NOMO-1 (cell line): ENCODE data around the gene DENND11.
A peak's percentile ranks its signal among the peaks of the same experiment; 100 is the strongest.

Experiments
- DNase-seq, 2 experiments: peaks; one replicate each; lab custom pipeline; 2025; ENCODE audit not compliant: unreplicated experiment in 2 of 2; lab: John Stamatoyannopoulos, UW

The DENND11 gene, protein sequence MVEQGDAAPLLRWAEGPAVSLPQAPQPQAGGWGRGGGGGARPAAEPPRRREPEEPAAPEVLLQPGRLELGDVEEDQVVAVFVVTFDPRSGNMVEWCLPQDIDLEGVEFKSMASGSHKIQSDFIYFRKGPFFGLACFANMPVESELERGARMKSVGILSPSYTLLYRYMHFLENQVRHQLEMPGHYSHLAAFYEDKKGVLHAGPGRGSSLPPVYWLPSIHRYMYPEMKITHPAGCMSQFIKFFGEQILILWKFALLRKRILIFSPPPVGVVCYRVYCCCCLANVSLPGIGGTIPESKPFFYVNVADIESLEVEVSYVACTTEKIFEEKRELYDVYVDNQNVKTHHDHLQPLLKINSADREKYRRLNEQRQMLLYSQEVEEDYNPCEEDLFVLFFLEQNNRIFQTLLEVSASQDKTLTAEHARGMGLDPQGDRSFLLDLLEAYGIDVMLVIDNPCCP

DNA sequence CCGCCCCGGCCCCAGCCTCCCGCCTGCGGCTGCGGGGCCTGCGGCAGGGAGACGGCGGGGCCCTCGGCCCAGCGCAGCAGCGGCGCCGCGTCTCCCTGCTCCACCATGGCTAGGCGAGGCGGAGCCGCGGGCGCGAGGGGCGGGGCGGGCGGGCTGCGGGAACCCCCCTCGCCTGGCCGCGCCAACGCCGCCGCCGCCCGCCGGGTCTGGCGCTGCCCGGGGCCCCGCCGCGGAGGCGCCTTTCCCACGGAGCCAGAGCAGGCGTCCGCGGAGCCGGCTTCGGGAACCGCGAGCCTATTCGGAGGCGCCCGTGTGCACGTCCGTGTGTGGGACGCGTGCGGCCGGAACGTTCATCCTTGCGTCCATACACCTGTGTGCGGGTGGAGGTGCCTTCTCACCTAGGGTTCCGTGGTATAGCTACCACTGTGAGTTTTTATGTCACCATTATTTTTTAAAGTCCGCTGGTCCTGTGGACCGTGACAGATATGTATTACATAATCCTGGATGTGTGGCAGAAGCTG is at the start of gene DENND11:
Gene DENND11, minus strand, starts transcription at position 120 of the 521 bp plus-strand sequence. Its CDS starts 13 bp downstream, at position 107.
- DNase-seq: no peak

- DNase-seq: no peak
Measured at GRCh38 chr7:141748396-141748795, 46.4 kb upstream of the DENND11 start.

DNA sequence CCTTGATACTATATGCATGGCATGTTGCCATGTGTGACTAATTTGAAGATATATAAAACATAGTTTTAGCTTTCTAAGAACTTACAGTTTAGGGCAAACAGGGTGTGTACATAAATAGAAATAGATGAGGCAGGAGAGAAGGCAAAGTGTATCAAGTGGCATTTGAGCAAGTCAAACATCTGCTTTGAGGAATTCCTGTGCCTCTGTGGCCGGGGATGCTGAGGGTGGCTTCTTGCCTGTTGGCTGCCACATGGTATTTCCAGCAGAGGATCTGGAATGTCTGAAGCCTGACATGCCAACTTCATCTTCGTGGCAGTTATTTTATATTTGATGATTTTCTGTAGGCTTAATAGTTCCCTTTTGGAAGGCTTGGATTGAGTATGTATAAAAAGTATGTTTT is 42.2 kb upstream of the DENND11 start:
- no peak for DNase-seq

- no peak for DNase-seq
Measured at GRCh38 chr7:141742229-141742628, 40.3 kb upstream of the DENND11 start.

GRCh38 chr7:141739250-141739649 is 37.3 kb upstream of the DENND11 start:
- no peak for DNase-seq

- DNase-seq: no peak
Measured at GRCh38 chr7:141738592-141739013, 36.6 kb upstream of the DENND11 start.

DNA sequence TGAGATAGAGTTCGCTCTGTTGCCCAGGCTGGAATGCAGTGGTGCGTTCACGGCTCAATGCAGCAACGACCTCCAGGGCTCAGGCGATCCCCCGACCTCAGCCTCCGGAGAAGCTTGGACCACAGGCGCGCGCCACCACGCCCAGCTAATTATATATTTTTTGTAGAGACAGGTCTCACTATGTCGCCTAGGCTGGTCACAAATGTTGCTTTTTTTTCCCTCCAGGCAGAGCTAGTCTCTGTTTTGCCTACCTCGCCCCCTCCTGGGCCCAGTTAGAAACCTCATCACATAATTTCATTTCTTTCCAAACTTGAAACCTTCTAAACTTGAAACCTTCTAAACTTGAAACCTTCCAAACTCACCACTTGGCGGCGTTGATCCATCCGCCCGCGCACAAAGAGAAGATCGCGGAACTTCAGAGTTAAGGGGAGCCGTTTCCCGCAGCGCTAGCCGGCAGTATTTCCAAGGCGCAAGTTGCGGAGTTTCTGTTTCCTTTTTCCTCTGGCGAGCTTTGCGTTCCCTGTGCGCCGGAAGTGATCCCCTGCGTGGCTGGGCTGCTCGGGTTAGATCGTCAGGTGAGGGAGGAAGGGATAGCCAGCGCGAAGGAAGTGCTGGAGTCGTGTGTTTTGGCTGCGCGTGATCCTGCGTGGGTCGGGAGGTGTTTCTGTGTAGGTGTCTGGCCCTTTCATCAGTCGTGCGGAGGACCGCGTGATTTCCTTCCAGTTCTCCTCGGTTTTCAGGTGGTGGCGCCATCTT is 36.0 kb upstream of the DENND11 start, which contains the start of gene SSBP1:
Gene SSBP1, plus strand, starts transcription at position 523 of the 756 bp plus-strand sequence. CDS start 809 bp downstream, outside the sequence.
- peak; percentile 86 to 89 for DNase-seq

GRCh38 chr7:141737118-141737835 is 35.3 kb upstream of the DENND11 start:
- DNase-seq: peak in 1 of 2 experiments; percentile 23

GRCh38 chr7:141731476-141732149 is 29.6 kb upstream of the DENND11 start:
- DNase-seq: no peak

- no peak for DNase-seq
Measured at GRCh38 chr7:141729020-141729419, 27.1 kb upstream of the DENND11 start.

GRCh38 chr7:141722529-141722928 is 20.6 kb upstream of the DENND11 start:
- DNase-seq: no peak

GRCh38 chr7:141717450-141717849 is 15.5 kb upstream of the DENND11 start:
- DNase-seq: no peak

- no peak for DNase-seq
Measured at GRCh38 chr7:141715794-141716689, 14.1 kb upstream of the DENND11 start.

DNA sequence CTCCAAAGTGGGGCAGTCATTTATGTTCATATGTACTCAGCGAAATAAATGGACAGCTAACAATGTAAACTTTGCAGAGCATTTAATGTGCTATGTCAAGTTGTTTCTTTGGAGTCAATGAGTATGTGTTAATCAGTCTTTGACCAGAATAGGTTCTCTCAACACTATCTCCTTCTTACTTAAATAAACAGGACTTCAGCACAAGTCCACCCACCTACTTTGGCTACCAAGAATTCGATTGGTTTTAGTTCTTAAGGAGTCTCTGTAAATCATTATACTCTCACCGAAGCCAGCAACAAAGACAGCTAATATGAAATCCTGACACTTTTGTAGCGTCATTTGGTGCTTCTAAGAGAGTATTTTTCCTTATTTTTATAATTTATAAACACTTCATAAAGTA is 13.1 kb upstream of the DENND11 start:
- DNase-seq: no peak

DNA sequence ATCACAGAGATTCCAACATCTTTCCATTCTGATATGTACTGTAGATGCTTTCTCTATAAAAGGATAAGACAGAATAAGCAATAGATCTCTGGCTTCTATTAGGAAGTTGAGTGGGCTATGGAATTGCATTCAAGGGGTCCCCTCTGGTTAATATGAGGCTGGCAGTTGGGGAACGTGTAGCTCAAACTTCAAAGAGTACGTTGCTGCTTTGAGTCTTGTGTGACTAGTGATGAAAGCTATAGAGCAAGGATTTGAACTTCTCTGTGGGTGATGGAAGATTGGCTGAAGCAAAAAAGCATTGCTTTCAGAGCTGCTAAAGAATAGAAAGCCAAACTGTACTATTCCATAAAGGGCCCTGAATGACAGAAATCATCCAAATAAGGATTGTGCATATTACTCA is 12.6 kb upstream of the DENND11 start:
- no peak for DNase-seq

GRCh38 chr7:141713890-141714289 is 11.9 kb upstream of the DENND11 start:
- no peak for DNase-seq

DNA sequence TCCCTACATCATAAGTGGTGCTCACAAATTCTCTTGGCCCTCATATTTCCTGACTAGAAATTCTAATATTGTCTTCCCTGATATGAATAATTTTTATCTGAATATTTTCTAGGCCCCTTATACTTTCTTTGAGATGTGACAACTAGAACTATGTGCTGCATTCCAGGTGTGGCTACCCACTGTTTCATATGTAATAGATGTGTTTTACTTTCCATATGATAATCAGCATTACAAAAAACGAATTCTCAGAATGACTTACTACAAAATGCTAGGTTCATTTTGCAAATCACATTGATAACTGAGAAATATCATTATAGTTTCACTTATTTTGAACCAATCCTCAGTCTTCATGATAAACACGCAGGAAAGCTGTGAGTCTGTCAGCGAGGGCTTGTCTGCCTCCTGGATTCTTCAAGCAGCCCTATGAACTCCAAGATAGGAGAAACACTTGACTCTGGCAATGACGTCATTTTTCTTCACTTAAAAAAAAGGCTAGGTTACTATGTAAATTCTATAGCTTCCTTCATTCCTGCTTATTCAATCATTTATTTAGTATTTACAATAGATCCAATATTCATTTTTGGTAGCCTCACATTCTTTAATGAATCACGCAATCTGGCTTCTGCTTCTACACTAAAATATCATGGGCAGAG is 10.8 kb upstream of the DENND11 start:
- DNase-seq: no peak

- DNase-seq: no peak
Measured at GRCh38 chr7:141710301-141710700, 8.3 kb upstream of the DENND11 start.

- DNase-seq: no peak
Measured at GRCh38 chr7:141709749-141710148, 7.8 kb upstream of the DENND11 start.
